Measurements from ENCODE around the gene ZNF19. TPM values are rescaled to one million over a fixed set of nuclear protein-coding genes. Genes with fewer than 3 reads are reported as not detected.

The ZNF19 gene
- total and polyA plus RNA-seq, 9 of the 15 experiments (the other 6 are each of a cell fraction or from before 2014, with no cell fraction given), result 1.2 to 2.8 (median 1.8) TPM

- H3K9ac ChIP-seq (ENCODE audit: insufficient read depth in 1 of 2, low read depth in 2 of 2, low read length in 2 of 2), result no peak overlapping the region
- POLR2A ChIA-PET, result no interaction called here
- intact Hi-C loops (cut with micrococcal nuclease) (no loop called here), in situ Hi-C loops (cut with MboI) (no loop called here)
- no peaks in the 10 kb centered on the region for H3K9me1 ChIP-seq (ENCODE audit: control insufficient read depth, insufficient read depth, low read length)
- H3K27ac ChIP-seq (ENCODE audit: extremely low read depth, low read depth, low read length), result no peak overlapping the region
- no peaks in the 10 kb centered on the region for H3K36me3 ChIP-seq (ENCODE audit: control insufficient read depth, insufficient read depth, low read length)
- no peaks in the 10 kb centered on the region for H3K79me2 ChIP-seq (ENCODE audit: control insufficient read depth, insufficient read depth, low read length)
- no peak for FAIRE-seq
- no TSS peak for BruUV-seq (replicated peaks)
- H3K4me2 ChIP-seq (ENCODE audit: insufficient read depth, low read length), result no peak overlapping the region
- CTCF ChIA-PET (ENCODE audit: low intra/inter-chr PET ratio), result no interaction called here
- no peak overlapping the region for H2AFZ ChIP-seq (ENCODE audit: low read depth, low read length)
- no peak for DNase-seq (ENCODE audit: extremely low read depth in 1 of 4, low spot score in 3 of 4)
- WGBS (ENCODE audit: insufficient coverage, low coverage, missing lambda C conversion rate), result 0% methylated on average over 3 of the region's 3 CpGs
- H3K4me1 ChIP-seq (replicated peaks in 1 of 2; ENCODE audit: control insufficient read depth in 2 of 2, insufficient read depth in 2 of 2, low read length in 2 of 2), result peaks cover 0 to 6% of the 10 kb centered on the region in 2 experiments; a peak in 2 of 5 replicates
- ATAC-seq, result no peak
- TF ChIP-seq SREBF1 (IDR thresholded peaks at IDR 0.05; ENCODE audit: borderline replicate concordance, low read depth, low read length), result no peak
- TF ChIP-seq NFATC3 (IDR thresholded peaks at IDR 0.05), result no peak
- no peak for TF ChIP-seq KLF10 (CRISPR knock-in tag; IDR thresholded peaks at IDR 0.05)
- no peak for TF ChIP-seq YY1 (IDR thresholded peaks at IDR 0.05; ENCODE audit: borderline replicate concordance in 1 of 3, control insufficient read depth in 1 of 3, extremely low read depth in 1 of 3, insufficient read depth in 3 of 3, insufficient read length in 1 of 3, insufficient replicate concordance in 2 of 3, low read depth in 1 of 3, low read length in 2 of 3)
- no peak for TF ChIP-seq CEBPZ (IDR thresholded peaks at IDR 0.05; ENCODE audit: borderline replicate concordance, low read depth, low read length)
- TF ChIP-seq TFE3 (CRISPR knock-in tag; IDR thresholded peaks at IDR 0.05), result no peak
- TF ChIP-seq FIP1L1 (IDR thresholded peaks at IDR 0.05; ENCODE audit: low read depth, low read length, poor library complexity, severe bottlenecking), result no peak
- TF ChIP-seq NCOA2 (IDR thresholded peaks at IDR 0.05; ENCODE audit: partially characterized antibody in 2 of 2), result no peak
- TF ChIP-seq POLR2G (IDR thresholded peaks at IDR 0.05; ENCODE audit: low read depth, low read length), result no peak
- TF ChIP-seq GABPB1 (CRISPR knock-in tag; IDR thresholded peaks at IDR 0.05), result no peak
- TF ChIP-seq EZH2 (IDR thresholded peaks at IDR 0.05; ENCODE audit: borderline replicate concordance, low read depth, low read length), result no peak
- TF ChIP-seq KHSRP (IDR thresholded peaks at IDR 0.05), result no peak
- TF ChIP-seq, protein P1, sequence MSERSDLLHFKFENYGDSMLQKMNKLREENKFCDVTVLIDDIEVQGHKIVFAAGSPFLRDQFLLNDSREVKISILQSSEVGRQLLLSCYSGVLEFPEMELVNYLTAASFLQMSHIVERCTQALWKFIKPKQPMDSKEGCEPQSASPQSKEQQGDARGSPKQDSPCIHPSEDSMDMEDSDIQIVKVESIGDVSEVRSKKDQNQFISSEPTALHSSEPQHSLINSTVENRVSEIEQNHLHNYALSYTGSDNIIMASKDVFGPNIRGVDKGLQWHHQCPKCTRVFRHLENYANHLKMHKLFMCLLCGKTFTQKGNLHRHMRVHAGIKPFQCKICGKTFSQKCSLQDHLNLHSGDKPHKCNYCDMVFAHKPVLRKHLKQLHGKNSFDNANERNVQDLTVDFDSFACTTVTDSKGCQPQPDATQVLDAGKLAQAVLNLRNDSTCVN (CRISPR knock-in tag; IDR thresholded peaks at IDR 0.05), result no peak
- TF ChIP-seq EHMT2 (IDR thresholded peaks at IDR 0.05), result no peak
- no peak for TF ChIP-seq FOXK2 (conservative IDR thresholded peaks at IDR 0.05 in 1 of 2, IDR thresholded peaks at IDR 0.05 in 1 of 2; ENCODE audit: low read depth in 2 of 2)
- no peaks in the 10 kb centered on the region for H3K9me3 ChIP-seq (replicated peaks; ENCODE audit: control insufficient read depth, insufficient read depth, low read depth, low read length)
- no peaks in the 10 kb centered on the region for H4K20me1 ChIP-seq (replicated peaks; ENCODE audit: control insufficient read depth, insufficient read depth, low read length)
- H3K4me3 ChIP-seq, result no peak overlapping the region
- peaks cover 18 to 30% of the 10 kb centered on the region in 2 experiments for H3K27me3 ChIP-seq (ENCODE audit: control insufficient read depth in 2 of 2, insufficient read depth in 2 of 2, low read length in 2 of 2)
These were observed 25.9 kb upstream of the ZNF19 start for GRCh38 chr16:71515026-71515425.
